ENCODE data around the gene PPP2R2D.

PPP2R2D gene

GRCh38 chr10:131955591-131956340 is 55.0 kb downstream of the PPP2R2D start:
- DNase-seq (ENCODE audit: extremely low read depth, insufficient read length) = no peak
- TF ChIP-seq CTCF (IDR thresholded peaks at IDR 0.05; ENCODE audit: insufficient read depth, low read length, poor library complexity, severe bottlenecking) = no peak

GRCh38 chr10:131959841-131960240 is 59.0 kb downstream of the PPP2R2D start:
- no peak for TF ChIP-seq CTCF (IDR thresholded peaks at IDR 0.05; ENCODE audit: insufficient read depth, low read length, poor library complexity, severe bottlenecking)
- no peaks in the 10 kb centered on the region for H3K27me3 ChIP-seq (replicated peaks; ENCODE audit: control insufficient read depth, insufficient read depth, low read length)
- no peak for DNase-seq (ENCODE audit: extremely low read depth, insufficient read length)
- H3K36me3 ChIP-seq (ENCODE audit: control insufficient read depth, insufficient read depth, low read length) = peaks cover 9% of the 10 kb centered on the region
- no peak overlapping the region for H3K4me3 ChIP-seq (replicated peaks; ENCODE audit: low read depth, low read length)

More at GRCh38 chr10:131955591-131956340, 55.0 kb downstream of the PPP2R2D start:
- H3K36me3 ChIP-seq (ENCODE audit: control insufficient read depth, insufficient read depth, low read length) = peaks cover 10% of the 10 kb centered on the region
- no peak overlapping the region for H3K4me3 ChIP-seq (replicated peaks; ENCODE audit: low read depth, low read length)
- no peaks in the 10 kb centered on the region for H3K27me3 ChIP-seq (replicated peaks; ENCODE audit: control insufficient read depth, insufficient read depth, low read length)

GRCh38 chr10:131960631-131961046 is 59.8 kb downstream of the PPP2R2D start:
- TF ChIP-seq CTCF (IDR thresholded peaks at IDR 0.05; ENCODE audit: insufficient read depth, low read length, poor library complexity, severe bottlenecking) = no peak
- peaks cover 6% of the 10 kb centered on the region for H3K36me3 ChIP-seq (ENCODE audit: control insufficient read depth, insufficient read depth, low read length)

GRCh38 chr10:131961047-131961776 is 60.4 kb downstream of the PPP2R2D start:
- H3K36me3 ChIP-seq (ENCODE audit: control insufficient read depth, insufficient read depth, low read length) = peaks cover 6% of the 10 kb centered on the region
- H3K4me3 ChIP-seq (replicated peaks; ENCODE audit: low read depth, low read length) = no peak overlapping the region
- no peak for DNase-seq (ENCODE audit: extremely low read depth, insufficient read length)
- no peak for TF ChIP-seq CTCF (IDR thresholded peaks at IDR 0.05; ENCODE audit: insufficient read depth, low read length, poor library complexity, severe bottlenecking)
- no peaks in the 10 kb centered on the region for H3K27me3 ChIP-seq (replicated peaks; ENCODE audit: control insufficient read depth, insufficient read depth, low read length)

More at GRCh38 chr10:131960631-131961046, 59.8 kb downstream of the PPP2R2D start:
- Histone ChIP-seq H3K27me3 (replicated peaks; ENCODE audit: control insufficient read depth, insufficient read depth, low read length) (no peaks in the 10 kb centered on the region), H3K4me3 (replicated peaks; ENCODE audit: low read depth, low read length) (no peak overlapping the region)
- DNase-seq (ENCODE audit: extremely low read depth, insufficient read length) = no peak

GRCh38 chr10:131961777-131962662 is 61.2 kb downstream of the PPP2R2D start:
- TF ChIP-seq CTCF (IDR thresholded peaks at IDR 0.05; ENCODE audit: insufficient read depth, low read length, poor library complexity, severe bottlenecking) = no peak
- Histone ChIP-seq H3K27me3 (replicated peaks; ENCODE audit: control insufficient read depth, insufficient read depth, low read length) (no peaks in the 10 kb centered on the region), H3K36me3 (ENCODE audit: control insufficient read depth, insufficient read depth, low read length) (peaks cover 5% of the 10 kb centered on the region), H3K4me3 (replicated peaks; ENCODE audit: low read depth, low read length) (no peak overlapping the region)
- no peak for DNase-seq (ENCODE audit: extremely low read depth, insufficient read length)

Measured in GM06990 (cell line).